Kidney tubule cell (primary cell): Measurements from ENCODE around the gene PEDS1.
"Not testable (repeated sequence)": the region's sequence is repeated elsewhere in the genome, so short reads cannot be mapped to it uniquely, and the experiment has no call there.

Experiments used
- DNase-seq: peaks from one replicate; pipeline ENCODE4 v3.0.0-alpha.2; 2018; ENCODE audit warnings: low spot score

Gene PEDS1

GRCh38 chr20:50113420-50114224 is 39.9 kb downstream of the PEDS1 start:
- no peak for DNase-seq

DNA sequence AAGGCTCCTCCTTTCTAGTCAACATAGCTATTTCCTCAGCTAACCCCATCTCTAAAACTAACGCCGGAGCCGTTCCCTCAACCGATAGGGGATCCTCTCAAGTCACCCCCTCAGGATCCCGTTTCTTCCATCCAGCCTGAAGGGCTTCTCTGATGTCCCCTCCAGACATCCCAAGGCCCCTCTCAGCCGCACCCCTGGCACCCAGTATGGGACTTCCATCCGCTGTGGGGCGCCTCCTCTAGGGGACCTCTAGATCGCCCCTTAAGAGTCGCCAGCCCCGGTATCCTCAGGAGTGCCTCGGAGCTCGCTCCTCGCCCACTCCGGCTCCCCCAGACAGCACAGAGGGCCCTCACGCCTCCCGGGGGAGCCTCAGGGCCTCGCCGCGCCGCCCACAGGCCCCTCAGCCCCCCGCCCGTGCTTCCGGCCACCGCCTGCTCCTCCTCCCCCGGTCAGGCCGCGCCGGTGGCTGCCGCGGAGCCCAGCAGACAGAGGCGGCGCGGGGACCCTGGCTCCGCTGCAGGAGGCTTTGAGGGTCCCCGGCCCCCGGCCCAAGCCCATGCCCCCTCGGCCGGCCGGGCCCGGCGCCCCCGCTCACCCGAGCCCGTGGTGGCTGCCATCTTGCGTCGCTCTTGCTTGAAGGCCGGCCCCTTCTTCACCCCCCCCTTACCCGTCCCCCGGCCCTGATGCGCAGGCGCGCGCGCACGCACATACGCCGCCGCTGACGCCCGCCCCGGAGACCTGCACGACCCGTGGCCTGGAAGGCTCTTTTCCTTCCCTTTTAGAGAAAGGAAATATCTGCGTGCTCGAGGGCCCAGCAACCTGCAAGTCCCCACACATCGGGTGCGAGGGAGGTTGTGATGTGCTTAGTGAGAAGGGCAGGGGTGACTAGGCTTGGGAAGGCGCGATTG is 40.8 kb downstream of the PEDS1 start, which contains the start of gene UBE2V1:
Gene UBE2V1 (minus strand): TSS at position 639 of the 908 bp plus-strand sequence. CDS start 22 bp downstream, at position 617.
- peak; percentile 86 for DNase-seq

GRCh38 chr20:50111829-50112495 is 41.6 kb downstream of the PEDS1 start:
- DNase-seq = no peak

DNA sequence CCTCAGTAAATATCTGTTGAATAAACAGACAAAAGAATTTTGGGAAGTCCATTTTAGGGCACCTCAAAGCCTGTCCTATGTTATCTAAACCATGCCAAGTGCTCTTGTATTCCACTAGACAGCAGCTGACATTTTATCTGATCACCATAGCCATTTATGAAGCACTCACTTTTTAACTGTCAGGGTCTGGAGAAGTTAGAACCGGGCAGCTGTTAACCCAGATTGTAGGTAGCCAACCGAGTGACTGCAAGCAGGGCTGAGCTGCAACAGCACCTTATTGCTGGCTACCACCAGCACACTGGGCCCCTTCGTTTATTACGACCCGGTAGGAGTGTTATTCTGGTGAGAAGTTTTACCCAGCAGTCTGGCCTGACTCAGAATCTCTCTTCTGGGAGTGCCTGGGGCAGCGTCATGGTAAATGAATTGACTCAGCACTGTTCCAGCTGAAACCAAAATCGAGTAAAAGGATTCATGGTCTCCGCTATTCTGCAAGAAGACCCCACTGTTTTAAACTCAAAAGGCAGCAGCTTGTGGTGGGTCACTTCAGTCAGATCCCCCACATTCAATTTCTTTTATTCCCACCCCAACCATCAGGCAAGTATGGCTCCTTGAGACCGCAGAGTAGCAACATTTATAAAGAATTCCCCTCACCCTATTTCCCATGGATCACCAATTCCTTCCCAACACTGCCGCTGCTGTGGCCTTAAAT is 42.2 kb downstream of the PEDS1 start:
- peak; percentile 58 for DNase-seq

DNA sequence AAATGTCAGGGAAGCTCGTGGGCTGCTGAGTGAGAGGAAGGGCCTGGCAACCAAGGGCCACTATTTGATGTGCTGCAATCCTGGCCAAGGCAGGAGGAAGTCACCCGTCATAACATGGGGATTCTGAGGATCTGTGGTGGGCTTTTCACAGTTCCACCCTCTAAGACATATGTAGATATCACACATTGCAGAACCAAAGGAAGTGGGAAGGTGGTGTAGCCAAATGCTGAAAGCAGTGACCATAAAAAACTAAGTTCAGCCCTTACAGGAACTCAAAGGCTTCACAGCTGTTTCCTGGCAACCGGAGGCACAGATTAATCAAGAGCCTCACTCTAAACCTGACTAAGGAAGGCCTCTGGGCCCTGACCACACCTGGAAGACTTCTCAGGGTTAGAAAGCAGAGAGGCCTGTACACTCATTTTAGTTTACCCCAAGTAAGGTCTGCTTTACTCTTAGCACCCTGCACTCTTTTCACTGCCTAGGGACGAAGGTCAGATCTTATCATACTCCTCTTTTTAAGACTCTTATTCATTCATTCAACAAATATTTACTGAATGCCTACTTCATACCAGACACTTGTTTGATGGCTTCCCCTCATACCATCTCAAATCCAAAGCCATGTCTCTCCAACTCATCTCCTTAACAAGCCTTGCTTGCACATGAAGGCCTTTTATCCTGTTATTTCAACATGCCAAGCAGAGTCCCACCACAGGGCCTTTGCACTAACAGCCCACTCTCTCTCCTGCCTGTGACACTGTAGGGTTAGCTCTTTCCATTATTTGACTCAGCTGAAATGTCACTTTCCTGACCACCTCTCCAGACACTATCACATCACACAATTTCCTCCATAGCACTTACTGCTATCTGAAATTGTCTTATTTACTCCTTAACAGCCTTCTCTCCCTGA is 43.1 kb downstream of the PEDS1 start:
- DNase-seq = peak; percentile 82

GRCh38 chr20:50108556-50109235 is 44.8 kb downstream of the PEDS1 start:
- DNase-seq = peak; percentile 55

- DNase-seq = no peak
Observed at GRCh38 chr20:50107796-50108331, 45.7 kb downstream of the PEDS1 start.

DNA sequence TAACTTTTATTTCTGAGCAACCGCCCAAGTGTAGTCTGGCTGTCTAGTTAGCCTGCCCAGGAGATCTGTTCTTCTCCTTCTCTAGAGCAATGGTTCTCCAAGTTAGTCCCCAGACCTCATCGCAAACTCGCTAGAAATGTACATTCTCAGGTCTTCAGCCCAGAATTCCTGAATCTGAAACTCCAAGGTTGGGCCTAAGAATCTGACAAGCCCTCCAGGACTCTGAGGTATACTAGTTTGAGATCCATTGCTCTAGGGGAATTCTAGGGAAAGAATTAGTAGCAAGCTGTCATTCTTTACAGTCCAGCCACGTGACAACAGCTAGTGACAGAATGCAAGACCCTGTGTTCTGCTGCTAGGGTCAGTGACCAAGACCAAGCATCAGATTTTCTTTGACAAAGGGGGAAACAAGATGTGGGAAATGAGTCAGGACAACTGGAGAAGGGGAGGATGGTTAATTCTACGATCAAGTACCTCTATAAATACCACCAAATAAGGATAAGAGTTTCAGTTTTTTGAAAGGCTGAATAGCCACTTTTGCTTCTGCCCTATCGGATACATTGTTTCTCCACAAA is 46.4 kb downstream of the PEDS1 start:
- DNase-seq = no peak

- not testable (repeated sequence) for DNase-seq
Observed at GRCh38 chr20:50106669-50107068, 46.9 kb downstream of the PEDS1 start.
